ENCODE measurements around the gene ADCY5. TPM values are rescaled to one million over a fixed set of nuclear protein-coding genes. Genes with fewer than 3 reads are reported as not detected.

Gene ADCY5
- total RNA-seq, 2 experiments from 2014 or later, result not detected

DNA sequence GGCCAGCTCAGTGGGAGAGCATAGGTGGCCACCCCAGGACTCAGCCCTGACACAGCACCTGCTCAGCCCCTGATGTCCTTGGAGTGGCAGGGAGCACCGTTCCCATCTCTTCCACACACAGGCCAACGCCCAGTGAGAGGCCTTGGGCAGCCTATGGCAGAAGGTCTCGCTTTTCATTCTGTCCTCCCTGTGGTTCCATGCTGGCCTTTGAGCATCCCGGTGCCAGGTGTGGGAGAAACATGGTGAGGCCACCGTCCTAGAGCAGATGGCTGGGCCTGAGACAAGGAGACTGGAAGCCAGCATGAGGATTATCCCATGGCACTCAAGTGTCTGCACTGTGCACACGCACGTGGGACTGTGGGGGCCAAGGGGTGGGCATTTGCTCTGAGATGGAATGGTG is 25.1 kb downstream of the ADCY5 start:
- Mint-ChIP-seq H3K36me3 (ENCODE audit: low read depth) (no peaks in the 10 kb centered on the region), H3K9me3 (ENCODE audit: insufficient read depth) (no peaks in the 10 kb centered on the region), H3K27ac (no peak overlapping the region), H3K4me1 (ENCODE audit: low read depth) (no peaks in the 10 kb centered on the region), H3K4me3 (no peak overlapping the region), H3K27me3 (ENCODE audit: low read depth) (peaks cover 12% of the 10 kb centered on the region)
- DNase-seq (no peak), ATAC-seq (no peak)
- POLR2A ChIA-PET, result no interaction called here
- CTCF ChIA-PET, result no interaction called here

DNA sequence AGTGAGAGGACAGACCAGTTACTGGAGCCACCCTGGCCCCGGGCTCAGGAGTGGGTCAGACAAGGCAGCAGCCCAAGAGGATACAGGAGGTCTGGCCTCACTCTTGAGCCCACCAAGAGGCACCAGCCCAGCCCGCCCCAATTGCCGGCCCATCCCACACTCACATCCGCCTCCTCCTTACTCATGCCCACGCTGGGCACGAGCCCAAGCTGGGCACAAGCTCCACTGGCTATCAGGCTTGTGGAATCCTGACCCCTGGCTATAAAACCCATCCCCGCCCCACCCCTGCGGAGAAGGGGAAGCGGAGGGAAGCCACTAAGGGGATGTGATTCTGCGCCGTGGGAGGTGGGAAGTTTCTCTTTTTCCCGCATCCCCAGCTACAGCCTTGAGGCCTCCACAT is 25.9 kb downstream of the ADCY5 start:
- no peaks in the 10 kb centered on the region for H3K36me3 Mint-ChIP-seq (ENCODE audit: low read depth)
- peaks cover 8% of the 10 kb centered on the region for H3K27me3 Mint-ChIP-seq (ENCODE audit: low read depth)
- DNase-seq, result no peak
- no peak for ATAC-seq
- H3K9me3 Mint-ChIP-seq (ENCODE audit: insufficient read depth), result no peaks in the 10 kb centered on the region
- H3K4me3 Mint-ChIP-seq, result no peak overlapping the region
- H3K4me1 Mint-ChIP-seq (ENCODE audit: low read depth), result no peaks in the 10 kb centered on the region
- ChIA-PET CTCF (no interaction called here), POLR2A (no interaction called here)
- no peak overlapping the region for H3K27ac Mint-ChIP-seq

DNA sequence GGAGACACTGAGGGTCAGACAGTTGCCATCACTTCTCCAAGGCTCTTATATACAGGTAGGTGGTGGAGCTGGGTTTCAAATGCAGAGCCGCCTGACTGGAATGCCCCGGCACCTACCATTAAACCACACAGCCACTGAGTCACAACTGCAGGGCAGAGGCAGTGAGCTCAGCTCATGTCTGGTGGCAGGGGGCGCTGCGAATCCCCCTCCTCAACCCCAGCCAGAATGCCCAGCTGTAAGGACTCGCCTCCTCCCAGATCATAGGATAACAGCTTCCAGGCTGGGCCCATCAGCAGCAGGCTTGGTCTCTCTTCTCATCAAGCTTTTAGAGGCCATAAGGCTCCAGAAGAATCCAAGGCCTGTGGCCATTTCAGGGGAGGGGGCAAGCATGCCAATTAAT is 26.4 kb downstream of the ADCY5 start:
- Mint-ChIP-seq H3K36me3 (ENCODE audit: low read depth) (no peaks in the 10 kb centered on the region), H3K9me3 (ENCODE audit: insufficient read depth) (no peaks in the 10 kb centered on the region), H3K27ac (no peak overlapping the region), H3K27me3 (ENCODE audit: low read depth) (peaks cover 3% of the 10 kb centered on the region), H3K4me3 (no peak overlapping the region), H3K4me1 (ENCODE audit: low read depth) (no peaks in the 10 kb centered on the region)
- ChIA-PET CTCF (no interaction called here), POLR2A (interaction anchor here (0.6 kb wide), 1 partner anchor 32 kb away, joined by 3 read pairs; no protein-coding TSS in a partner anchor)
- ATAC-seq (no peak), DNase-seq (no peak)

DNA sequence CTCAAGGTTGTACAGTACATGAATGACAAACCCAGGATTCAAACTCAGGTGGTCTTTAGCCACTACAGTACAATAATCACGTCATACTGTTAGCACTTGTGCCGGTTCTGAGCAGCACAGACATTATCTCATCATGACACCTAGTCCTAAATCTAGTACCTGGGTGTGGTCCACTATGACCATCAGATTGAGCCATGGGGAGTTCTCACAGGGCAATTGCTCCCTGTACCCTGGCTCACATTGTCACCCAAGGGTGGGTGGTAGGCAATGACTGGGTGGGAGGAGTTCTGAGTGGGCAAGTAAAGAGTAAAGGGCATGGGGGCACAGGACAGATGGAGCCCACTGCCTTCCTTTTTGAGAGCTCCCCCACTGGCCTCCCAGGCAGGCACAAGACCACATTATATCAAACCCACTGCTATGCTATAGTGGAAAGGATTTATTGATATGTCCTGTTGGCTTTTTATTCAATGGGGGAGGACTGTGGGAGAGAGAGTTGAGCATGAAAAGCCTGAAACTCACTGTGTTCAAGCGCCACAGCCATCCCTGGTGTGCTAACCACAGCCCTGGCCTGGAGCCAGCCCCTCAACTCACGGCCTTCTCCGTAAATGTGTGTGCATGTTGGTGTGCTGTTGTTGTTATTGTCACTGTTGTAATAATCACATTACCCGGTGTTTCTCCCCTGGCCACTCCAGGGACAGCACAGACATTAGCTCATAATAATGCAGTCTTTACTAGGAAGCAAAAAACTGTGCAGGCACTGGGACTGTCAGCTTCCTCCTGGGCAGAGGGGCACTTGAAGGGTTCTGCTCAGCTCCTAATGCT is 27.3 kb downstream of the ADCY5 start:
- POLR2A ChIA-PET, result no interaction called here

DNA sequence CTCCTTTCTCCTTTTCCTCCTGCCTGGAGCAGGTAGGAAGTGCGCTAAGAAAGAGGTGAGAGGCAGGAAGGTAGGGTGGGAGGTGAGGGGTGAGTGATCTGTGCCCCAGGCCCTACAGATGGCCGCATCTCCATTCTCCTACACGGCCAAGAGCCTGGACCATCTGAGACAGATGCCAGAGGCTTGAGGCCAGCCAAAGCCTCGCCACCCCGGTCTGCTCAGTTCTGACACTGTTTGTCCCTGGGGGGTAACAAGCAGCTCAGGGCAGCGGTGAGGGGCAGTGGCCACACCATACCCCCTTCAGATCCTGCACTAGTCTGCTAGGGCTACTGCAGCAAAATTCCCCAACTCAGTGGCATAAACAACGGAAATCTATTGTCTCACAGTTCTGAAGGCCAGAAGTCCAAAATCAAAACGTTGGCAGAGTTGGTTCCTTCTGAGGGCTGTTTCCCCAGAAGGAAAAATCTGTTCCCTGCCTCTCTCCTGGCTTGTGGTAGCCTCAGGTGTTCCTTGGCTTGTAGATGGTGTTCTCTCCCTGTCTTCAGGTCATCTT is 28.4 kb downstream of the ADCY5 start:
- no peaks in the 10 kb centered on the region for H3K4me1 Mint-ChIP-seq (ENCODE audit: low read depth)
- DNase-seq (no peak), ATAC-seq (no peak)
- ChIA-PET CTCF (no interaction called here), POLR2A (no interaction called here)
- H3K4me3 Mint-ChIP-seq, result no peak overlapping the region
- H3K36me3 Mint-ChIP-seq (ENCODE audit: low read depth), result no peaks in the 10 kb centered on the region
- H3K9me3 Mint-ChIP-seq (ENCODE audit: insufficient read depth), result no peaks in the 10 kb centered on the region
- no peaks in the 10 kb centered on the region for H3K27me3 Mint-ChIP-seq (ENCODE audit: low read depth)
- H3K27ac Mint-ChIP-seq, result no peak overlapping the region

More for the DNA sequence above, 27.3 kb downstream of the ADCY5 start:
- CTCF ChIA-PET, result no interaction called here
- DNase-seq, result no peak
- Mint-ChIP-seq H3K4me3 (no peak overlapping the region), H3K27ac (no peak overlapping the region), H3K9me3 (ENCODE audit: insufficient read depth) (no peaks in the 10 kb centered on the region), H3K36me3 (ENCODE audit: low read depth) (no peaks in the 10 kb centered on the region), H3K4me1 (ENCODE audit: low read depth) (no peaks in the 10 kb centered on the region), H3K27me3 (ENCODE audit: low read depth) (no peaks in the 10 kb centered on the region)
- ATAC-seq, result no peak

DNA sequence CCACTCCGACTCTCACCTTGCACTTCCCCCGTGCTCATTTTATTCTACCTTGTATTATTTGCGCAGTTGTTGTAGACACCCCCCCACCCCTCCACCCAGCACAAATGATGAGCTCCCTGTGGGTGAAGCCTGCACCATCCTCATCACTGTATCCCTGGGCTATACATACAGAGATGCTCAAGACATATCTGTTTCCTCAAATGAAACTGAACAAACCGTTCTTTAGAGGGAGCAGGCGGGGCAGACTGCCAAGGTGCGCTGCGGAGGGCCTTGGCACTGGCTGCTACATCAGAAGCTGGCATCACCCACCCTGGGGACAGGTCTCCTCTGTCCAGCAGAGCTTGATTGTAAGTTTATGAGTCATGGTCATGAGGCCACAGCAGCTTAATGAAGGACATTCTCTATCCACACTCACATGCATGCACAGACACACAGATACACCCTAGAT is 29.0 kb downstream of the ADCY5 start:
- ChIA-PET CTCF (no interaction called here), POLR2A (no interaction called here)
- no peaks in the 10 kb centered on the region for H3K9me3 Mint-ChIP-seq (ENCODE audit: insufficient read depth)
- DNase-seq (no peak), ATAC-seq (no peak)
- H3K4me3 Mint-ChIP-seq, result no peak overlapping the region
- H3K27me3 Mint-ChIP-seq (ENCODE audit: low read depth), result no peaks in the 10 kb centered on the region
- no peaks in the 10 kb centered on the region for H3K36me3 Mint-ChIP-seq (ENCODE audit: low read depth)
- H3K4me1 Mint-ChIP-seq (ENCODE audit: low read depth), result no peaks in the 10 kb centered on the region
- H3K27ac Mint-ChIP-seq, result no peak overlapping the region

DNA sequence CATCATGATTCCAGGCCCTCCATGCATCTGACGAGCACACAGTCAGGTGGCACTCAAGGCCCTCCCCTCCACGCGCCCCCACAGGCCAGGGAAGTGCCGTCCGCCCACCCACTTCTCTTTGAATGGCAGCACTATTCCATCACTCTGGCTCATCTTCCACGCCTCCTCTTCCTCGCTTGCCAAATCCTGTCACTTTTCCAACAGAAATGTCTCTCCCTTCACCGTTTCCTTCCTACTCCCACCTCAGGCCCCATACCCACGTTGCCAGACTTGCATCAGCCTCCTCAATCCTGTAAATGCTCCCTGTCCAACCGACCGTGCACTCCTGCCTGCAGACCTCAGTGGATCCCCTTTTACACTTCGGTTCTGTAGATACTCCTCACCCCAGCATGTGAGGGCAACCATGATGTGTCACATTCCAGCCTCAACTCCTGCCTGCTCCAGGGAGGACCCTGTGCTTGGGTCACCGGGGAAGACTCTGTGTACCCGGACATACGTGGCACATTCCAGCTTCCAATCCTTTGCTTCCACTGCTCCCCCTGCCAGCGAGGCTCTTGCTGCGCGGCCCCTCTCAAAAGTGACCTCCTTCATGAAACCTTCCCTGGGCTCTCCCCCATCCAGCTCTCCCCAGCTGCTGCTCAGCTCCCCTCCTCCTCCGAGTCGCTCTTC is 29.6 kb downstream of the ADCY5 start:
- H3K4me1 Mint-ChIP-seq (ENCODE audit: low read depth), result no peaks in the 10 kb centered on the region
- ChIA-PET CTCF (no interaction called here), POLR2A (no interaction called here)
- H3K36me3 Mint-ChIP-seq (ENCODE audit: low read depth), result no peaks in the 10 kb centered on the region
- no peak overlapping the region for H3K4me3 Mint-ChIP-seq
- DNase-seq, result no peak
- no peaks in the 10 kb centered on the region for H3K27me3 Mint-ChIP-seq (ENCODE audit: low read depth)
- ATAC-seq, result no peak
- no peaks in the 10 kb centered on the region for H3K9me3 Mint-ChIP-seq (ENCODE audit: insufficient read depth)
- H3K27ac Mint-ChIP-seq, result no peak overlapping the region

DNA sequence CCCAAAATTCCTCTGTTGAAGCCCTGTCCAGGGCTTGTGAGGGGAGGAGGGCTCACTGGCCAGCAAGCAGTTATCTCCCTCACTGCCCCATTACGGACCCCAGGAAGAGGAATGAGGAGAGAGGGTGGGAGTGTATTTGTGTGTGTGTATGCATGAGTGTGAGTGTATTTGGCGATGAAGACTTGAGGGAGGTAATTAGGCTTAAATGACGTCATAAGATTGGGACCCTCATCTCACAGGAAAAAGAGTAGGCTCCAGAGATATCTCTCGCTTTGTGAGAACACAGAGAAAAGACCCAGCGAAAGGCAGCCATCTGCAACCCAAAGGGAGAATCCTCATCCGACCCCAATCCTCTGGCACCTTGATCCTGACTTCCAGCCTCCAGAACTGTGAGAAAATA is 32.2 kb downstream of the ADCY5 start:
- Mint-ChIP-seq H3K36me3 (ENCODE audit: low read depth) (no peaks in the 10 kb centered on the region), H3K27me3 (ENCODE audit: low read depth) (no peaks in the 10 kb centered on the region), H3K4me3 (no peak overlapping the region), H3K4me1 (ENCODE audit: low read depth) (no peaks in the 10 kb centered on the region), H3K9me3 (ENCODE audit: insufficient read depth) (no peaks in the 10 kb centered on the region), H3K27ac (no peak overlapping the region)
- ATAC-seq (no peak), DNase-seq (no peak)
- ChIA-PET POLR2A (no interaction called here), CTCF (no interaction called here)

DNA sequence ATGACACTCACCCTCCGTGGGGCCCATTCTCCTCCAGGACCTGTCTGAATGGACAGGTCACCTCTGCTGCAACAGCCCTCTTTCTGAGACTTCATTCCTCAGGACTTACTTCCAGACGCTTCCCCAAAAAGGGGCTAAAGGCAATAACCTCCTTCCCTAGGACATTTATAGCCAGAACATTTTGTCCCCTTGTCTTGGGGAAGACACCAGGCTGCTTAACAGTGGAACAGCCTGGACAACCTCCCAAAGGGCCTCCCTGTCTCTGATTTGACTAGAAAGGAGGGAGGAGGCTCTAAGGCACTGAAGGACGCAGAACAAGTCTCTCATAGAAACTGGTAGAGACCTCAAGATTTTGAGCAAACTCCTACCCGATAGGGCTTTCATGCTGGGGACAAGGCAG is 32.7 kb downstream of the ADCY5 start:
- Mint-ChIP-seq H3K27ac (no peak overlapping the region), H3K9me3 (ENCODE audit: insufficient read depth) (no peaks in the 10 kb centered on the region), H3K27me3 (ENCODE audit: low read depth) (no peaks in the 10 kb centered on the region), H3K36me3 (ENCODE audit: low read depth) (no peaks in the 10 kb centered on the region), H3K4me1 (ENCODE audit: low read depth) (no peaks in the 10 kb centered on the region), H3K4me3 (no peak overlapping the region)
- CTCF ChIA-PET, result no interaction called here
- ATAC-seq, result no peak
- POLR2A ChIA-PET, result no interaction called here
- DNase-seq, result no peak

DNA sequence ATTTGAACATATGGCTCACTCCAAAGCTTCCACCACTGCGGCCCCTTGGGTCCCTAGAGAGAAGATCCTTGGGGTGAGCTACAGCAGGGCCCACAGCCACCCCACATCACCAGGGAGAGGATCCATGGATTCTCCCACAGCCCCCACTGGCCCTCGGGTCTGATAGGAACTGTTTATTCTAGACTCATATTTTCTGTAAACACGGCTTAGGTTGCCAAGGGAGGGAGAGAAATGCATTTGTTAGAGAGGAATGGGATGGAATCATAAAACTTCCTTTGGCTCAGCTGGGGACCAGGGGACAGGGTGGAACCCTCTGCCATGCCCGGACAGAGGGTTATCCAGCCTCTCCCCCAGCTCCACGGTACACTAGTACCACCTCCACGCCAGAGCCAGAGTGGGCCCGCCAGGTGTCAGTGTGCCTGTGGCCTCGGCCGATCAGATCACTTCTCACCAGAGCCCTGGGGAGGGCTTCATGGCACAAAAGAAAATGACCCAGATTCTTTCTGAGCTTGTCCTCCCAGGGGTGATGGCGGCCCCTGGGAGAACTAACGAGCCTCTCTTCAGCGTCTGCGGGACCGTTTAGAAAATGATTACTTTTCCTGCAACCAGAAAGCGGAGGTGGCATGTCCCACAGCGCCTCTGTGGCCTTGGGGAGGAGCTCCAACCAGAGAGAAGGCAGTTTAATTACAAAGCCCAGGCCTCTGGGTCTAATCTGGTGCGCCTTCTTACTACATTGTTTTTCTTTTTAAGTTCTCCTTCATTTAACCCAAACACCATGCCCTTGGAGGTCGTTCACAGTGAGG is 33.7 kb downstream of the ADCY5 start:
- Mint-ChIP-seq H3K36me3 (ENCODE audit: low read depth) (no peaks in the 10 kb centered on the region), H3K27me3 (ENCODE audit: low read depth) (peaks cover 7% of the 10 kb centered on the region), H3K4me1 (ENCODE audit: low read depth) (no peaks in the 10 kb centered on the region), H3K27ac (no peak overlapping the region), H3K9me3 (ENCODE audit: insufficient read depth) (no peaks in the 10 kb centered on the region), H3K4me3 (no peak overlapping the region)
- DNase-seq (no peak), ATAC-seq (no peak)
- ChIA-PET POLR2A (no interaction called here), CTCF (no interaction called here)

DNA sequence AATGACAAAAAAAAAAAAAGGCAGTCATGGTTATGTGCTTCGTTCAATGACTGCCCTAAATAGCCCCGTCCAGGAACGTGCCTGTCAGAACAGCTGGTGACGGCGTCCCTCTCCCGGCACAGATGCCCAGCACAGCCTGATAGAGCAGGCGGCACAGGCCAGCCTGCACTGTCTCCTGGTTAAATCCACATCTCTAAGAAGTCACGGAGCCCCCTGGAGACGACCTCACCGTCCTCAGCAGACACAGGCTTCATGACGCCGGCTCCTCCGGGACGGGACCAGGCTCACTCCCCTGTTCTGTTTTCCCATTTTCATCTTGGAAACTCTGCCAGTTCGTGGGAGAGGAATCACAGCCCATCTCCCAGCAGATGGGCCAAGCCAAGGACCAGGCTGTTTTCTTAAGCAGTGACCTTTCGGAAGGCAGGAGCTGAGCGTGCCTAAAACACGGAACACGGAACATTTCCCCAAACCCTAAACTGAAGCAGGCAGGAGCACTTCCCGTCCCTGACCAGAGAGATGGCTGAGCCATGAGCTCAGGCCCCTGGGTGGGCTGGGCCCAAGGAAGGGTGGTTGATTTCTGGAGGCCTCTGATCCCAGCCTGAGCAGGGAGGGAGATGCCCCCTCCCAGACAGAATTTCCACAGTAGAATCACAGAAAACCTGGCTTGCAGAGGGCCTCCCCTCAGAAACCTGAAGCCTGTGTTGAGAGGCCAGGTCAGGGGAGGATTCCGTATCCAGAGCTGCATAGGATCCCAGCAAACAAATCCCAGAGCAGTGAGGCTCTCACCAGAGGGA is 35.9 kb downstream of the ADCY5 start:
- CTCF ChIA-PET, result no interaction called here
- H3K27ac Mint-ChIP-seq, result no peak overlapping the region
- H3K36me3 Mint-ChIP-seq (ENCODE audit: low read depth), result no peaks in the 10 kb centered on the region
- no peak overlapping the region for H3K4me3 Mint-ChIP-seq
- DNase-seq (no peak), ATAC-seq (no peak)
- POLR2A ChIA-PET, result no interaction called here
- H3K27me3 Mint-ChIP-seq (ENCODE audit: low read depth), result peaks cover 12% of the 10 kb centered on the region
- no peaks in the 10 kb centered on the region for H3K4me1 Mint-ChIP-seq (ENCODE audit: low read depth)
- H3K9me3 Mint-ChIP-seq (ENCODE audit: insufficient read depth), result no peaks in the 10 kb centered on the region
